ENCODE data around the gene CNTRL.

CNTRL gene

GRCh38 chr9:121221664-121222055, 146.9 kb downstream of the CNTRL start:
- H3K9me3 ChIP-seq (ENCODE audit: low read depth, low read length) = no peaks in the 10 kb centered on the region
- H3K9ac ChIP-seq (ENCODE audit: insufficient read length) = no peak overlapping the region
- DNase-seq (ENCODE audit: low read depth, low spot score) = no peak
- no peak overlapping the region for H3K4me3 ChIP-seq
- no peak overlapping the region for H3K27ac ChIP-seq
- H3K36me3 ChIP-seq (ENCODE audit: insufficient read depth, low read length) = no peaks in the 10 kb centered on the region
- TF ChIP-seq POLR2AphosphoS5 (IDR thresholded peaks at IDR 0.05; ENCODE audit: borderline replicate concordance, low read depth, low read length) (no peak), EZH2 (IDR thresholded peaks at IDR 0.05) (no peak), FOXP2 (optimal IDR thresholded peaks at IDR 0.05; ENCODE audit: control extremely low read depth, extremely low read length, insufficient read depth) (no peak)

- no peaks in the 10 kb centered on the region for H3K9me3 ChIP-seq (ENCODE audit: low read depth, low read length)
- H3K9ac ChIP-seq (ENCODE audit: insufficient read length) = no peak overlapping the region
- no peak overlapping the region for H3K27ac ChIP-seq
- H3K36me3 ChIP-seq (ENCODE audit: insufficient read depth, low read length) = no peaks in the 10 kb centered on the region
- DNase-seq (ENCODE audit: low read depth, low spot score) = peak; percentile 28
- TF ChIP-seq EZH2 (IDR thresholded peaks at IDR 0.05) = no peak
- TF ChIP-seq POLR2AphosphoS5 (IDR thresholded peaks at IDR 0.05; ENCODE audit: borderline replicate concordance, low read depth, low read length) = no peak
- TF ChIP-seq FOXP2 (optimal IDR thresholded peaks at IDR 0.05; ENCODE audit: control extremely low read depth, extremely low read length, insufficient read depth) = no peak
- no peak overlapping the region for H3K4me3 ChIP-seq
These were observed 147.9 kb downstream of the CNTRL start for GRCh38 chr9:121222524-121223171.

GRCh38 chr9:121225240-121225639, 150.5 kb downstream of the CNTRL start:
- no peak overlapping the region for H3K9ac ChIP-seq (ENCODE audit: insufficient read length)
- H3K4me3 ChIP-seq = no peak overlapping the region
- DNase-seq (ENCODE audit: low read depth, low spot score) = no peak
- TF ChIP-seq POLR2AphosphoS5 (IDR thresholded peaks at IDR 0.05; ENCODE audit: borderline replicate concordance, low read depth, low read length) = no peak
- TF ChIP-seq EZH2 (IDR thresholded peaks at IDR 0.05) = no peak
- TF ChIP-seq FOXP2 (optimal IDR thresholded peaks at IDR 0.05; ENCODE audit: control extremely low read depth, extremely low read length, insufficient read depth) = no peak
- no peaks in the 10 kb centered on the region for H3K9me3 ChIP-seq (ENCODE audit: low read depth, low read length)
- H3K27ac ChIP-seq = no peak overlapping the region
- no peaks in the 10 kb centered on the region for H3K36me3 ChIP-seq (ENCODE audit: insufficient read depth, low read length)

GRCh38 chr9:121226175-121226574, 151.4 kb downstream of the CNTRL start:
- no peak for TF ChIP-seq POLR2AphosphoS5 (IDR thresholded peaks at IDR 0.05; ENCODE audit: borderline replicate concordance, low read depth, low read length)
- no peak for TF ChIP-seq FOXP2 (optimal IDR thresholded peaks at IDR 0.05; ENCODE audit: control extremely low read depth, extremely low read length, insufficient read depth)
- no peak for TF ChIP-seq EZH2 (IDR thresholded peaks at IDR 0.05)
- no peak overlapping the region for H3K4me3 ChIP-seq
- H3K9me3 ChIP-seq (ENCODE audit: low read depth, low read length) = no peaks in the 10 kb centered on the region
- H3K36me3 ChIP-seq (ENCODE audit: insufficient read depth, low read length) = no peaks in the 10 kb centered on the region
- H3K9ac ChIP-seq (ENCODE audit: insufficient read length) = no peak overlapping the region
- DNase-seq (ENCODE audit: low read depth, low spot score) = no peak
- no peak overlapping the region for H3K27ac ChIP-seq
